Fibroblast of lung (primary cell): ENCODE results near the gene CSK. TPM values are rescaled to one million over a fixed set of nuclear protein-coding genes. Genes with fewer than 3 reads are reported as not detected.
A peak's percentile ranks its signal among the peaks of the same experiment; 100 is the strongest.

Experiments used
- DNase-seq, 2 donors: peaks; one replicate each; pipeline versions ENCODE4 v3.0.0 to v3.0.0-alpha.2; 2010; ENCODE audit warnings: low read depth in 2 of 2
- H2AFZ ChIP-seq: 2 replicates; pipeline ENCODE4 v1.5.1; 2012; ENCODE audit warnings: low read length, control low read depth, inconsistent platforms
- H3K27ac ChIP-seq: 2 replicates; pipeline ENCODE4 v1.5.1; 2011; ENCODE audit warnings: low read length, control low read depth; ENCODE audit not compliant: insufficient read depth
- H3K27me3 ChIP-seq: 2 replicates; pipeline ENCODE4 v1.5.1; 2011; ENCODE audit warnings: mild to moderate bottlenecking, low read length; ENCODE audit not compliant: control insufficient read depth, insufficient read depth
- H3K36me3 ChIP-seq: 2 replicates; pipeline ENCODE4 v1.5.1; 2011; ENCODE audit warnings: low read length; ENCODE audit not compliant: control insufficient read depth, insufficient read depth
- H3K4me1 ChIP-seq: 2 replicates; pipeline ENCODE4 v1.5.1; 2011; ENCODE audit warnings: low read length; ENCODE audit not compliant: control insufficient read depth, insufficient read depth; ENCODE audit errors: extremely low read depth
- H3K4me2 ChIP-seq: 2 replicates; pipeline ENCODE4 v1.5.1; 2011; ENCODE audit warnings: low read length, control low read depth; ENCODE audit not compliant: insufficient read depth; ENCODE audit errors: extremely low read depth
- H3K4me3 ChIP-seq, 4 experiments: fragments of 200-600 bp in 1 of 4; sonication (generic) in 1 of 4; replicated peaks in 1 of 4; 2 replicates each; pipeline ENCODE4 v1.5.1; 2011 to 2016; ENCODE audit warnings: low read length in 4 of 4, low read depth in 3 of 4, mild to moderate bottlenecking in 3 of 4, control low read depth in 2 of 4, inconsistent platforms in 1 of 4, mixed read lengths in 1 of 4; ENCODE audit not compliant: insufficient read depth in 1 of 4; ENCODE audit errors: control extremely low read depth in 1 of 4
- H3K79me2 ChIP-seq: 2 replicates; pipeline ENCODE4 v1.5.1; 2012; ENCODE audit warnings: mild to moderate bottlenecking, low read length, inconsistent platforms; ENCODE audit not compliant: control insufficient read depth, insufficient read depth
- H3K9ac ChIP-seq: 2 replicates; pipeline ENCODE4 v1.5.1; 2011; ENCODE audit warnings: mild to moderate bottlenecking, low read length, control low read depth; ENCODE audit not compliant: insufficient read depth
- H3K9me3 ChIP-seq: 2 replicates; pipeline ENCODE4 v1.5.1; 2012; ENCODE audit warnings: low read depth, low read length; ENCODE audit not compliant: control insufficient read depth, insufficient read depth
- H4K20me1 ChIP-seq: 2 replicates; pipeline ENCODE4 v1.5.1; 2011; ENCODE audit warnings: low read length; ENCODE audit not compliant: control insufficient read depth, insufficient read depth; ENCODE audit errors: extremely low read depth
- CTCF ChIP-seq, 2 donors: IDR thresholded peaks in 1 of 2; conservative IDR thresholded peaks in 1 of 2; 1 replicate in 1 of 2; 2 replicates in 1 of 2; pipeline ENCODE4 v1.5.1; 2011 to 2012; ENCODE audit warnings: low read length in 2 of 2, control low read depth in 1 of 2, inconsistent platforms in 1 of 2, low read depth in 1 of 2, mild to moderate bottlenecking in 1 of 2
- EZH2 ChIP-seq: IDR thresholded peaks from 2 replicates; pipeline ENCODE4 v1.5.1; 2012; ENCODE audit warnings: low read length, control low read depth, mild to moderate bottlenecking; ENCODE audit errors: missing control alignments
- polyA plus RNA-seq, 2 donors: library from polyadenylated mRNA; depleted of rRNA in 1 of 2; stranded (reverse) in 1 of 2; unstranded in 1 of 2; fragments of >200 nt; gene quantifications; 2 replicates each; pipeline ENCODE4 v1.2.1, GENCODE V29; 2011 to 2012; ENCODE audit warnings: missing spikeins in 1 of 2
- total RNA-seq: library from RNA; depleted of rRNA; stranded (reverse); fragments of >200 nt; gene quantifications from 2 replicates; pipeline ENCODE4 v1.2.1, GENCODE V29; 2014

CSK gene
- total and polyA plus RNA-seq, 2 donors (not counting 1 experiment from before 2014, with no cell fraction given) = 21.5 to 22.0 TPM

DNA sequence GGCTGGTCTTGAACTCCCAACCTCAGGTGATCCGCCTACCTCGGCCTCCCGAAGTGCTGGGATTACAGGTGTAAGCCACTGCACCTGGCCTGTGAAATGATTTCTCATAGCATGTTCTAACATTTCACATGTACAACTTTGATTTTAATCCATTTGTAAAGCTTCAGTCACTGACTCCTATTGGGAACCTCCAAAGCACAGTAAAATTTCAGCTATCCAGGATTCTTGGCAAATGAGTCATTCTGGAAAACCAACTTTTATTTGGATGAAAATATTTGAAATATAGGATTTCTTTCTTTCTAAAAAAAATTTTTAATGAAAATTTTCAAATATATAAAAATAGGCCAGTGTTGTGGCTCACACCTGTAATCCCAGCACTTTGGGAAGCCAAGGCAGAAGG lies 28.1 kb downstream of the CSK start:
- Histone ChIP-seq H3K27me3 (no peaks in the 10 kb centered on the region), H3K9ac (no peak overlapping the region), H3K4me1 (peaks cover 2% of the 10 kb centered on the region), H4K20me1 (no peaks in the 10 kb centered on the region), H3K4me2 (no peak overlapping the region), H3K27ac (no peak overlapping the region), H3K9me3 (no peaks in the 10 kb centered on the region), H3K79me2 (no peaks in the 10 kb centered on the region), H2AFZ (no peak overlapping the region), H3K4me3 (no peak overlapping the region), H3K36me3 (no peaks in the 10 kb centered on the region)
- peak; percentile 22 to 38 for DNase-seq
- TF ChIP-seq CTCF (conservative IDR thresholded peaks at IDR 0.05 in 1 of 2, IDR thresholded peaks at IDR 0.05 in 1 of 2; ENCODE audit: low read depth in 1 of 2, low read length in 2 of 2) (no peak), EZH2 (no peak)

- no peak within 1 kb of the TSS for H3K4me3 ChIP-seq
Observed at GRCh38 chr15:74812533-74812932, 30.7 kb downstream of the CSK start, which contains the start of gene LMAN1L. Gene LMAN1L (plus strand): TSS chr15:74812835. CDS start chr15:74812855, 20 bp downstream.

More at GRCh38 chr15:74812533-74812932, 30.7 kb downstream of the CSK start, which contains the start of gene LMAN1L:
- Histone ChIP-seq H3K36me3 (no peaks in the 10 kb centered on the region), H3K27me3 (no peaks in the 10 kb centered on the region), H2AFZ (no peak within 1 kb of the TSS), H3K79me2 (no peaks in the 10 kb centered on the region), H3K9me3 (no peaks in the 10 kb centered on the region), H3K9ac (no peak within 1 kb of the TSS), H3K4me2 (no peak within 1 kb of the TSS), H4K20me1 (no peaks in the 10 kb centered on the region), H3K4me1 (peaks cover 2% of the 10 kb centered on the region), H3K27ac (no peak within 1 kb of the TSS)
- no peak for DNase-seq
- TF ChIP-seq EZH2 (no peak), CTCF (conservative IDR thresholded peaks at IDR 0.05 in 1 of 2, IDR thresholded peaks at IDR 0.05 in 1 of 2; ENCODE audit: low read depth in 1 of 2, low read length in 2 of 2) (no peak)
